Neutrophil (primary cell): ENCODE results near the gene HBZ.

Source experiments
- H3K27ac ChIP-seq: fragments of 200-600 bp; sonication (generic); 2 replicates; pipeline ENCODE4 v1.5.1; 2016; ENCODE audit warnings: mild to moderate bottlenecking, moderate library complexity
- H3K27me3 ChIP-seq: fragments of 200-600 bp; sonication (generic); 2 replicates; pipeline ENCODE4 v1.6.0; 2016; ENCODE audit warnings: mild to moderate bottlenecking
- H3K36me3 ChIP-seq: fragments of 200-600 bp; sonication (generic); 2 replicates; pipeline ENCODE4 v1.5.1; 2017
- H3K4me1 ChIP-seq, 2 experiments: fragments of 200-600 bp in 1 of 2; sonication (generic) in 1 of 2; 1 replicate in 1 of 2; 2 replicates in 1 of 2; pipeline versions ENCODE4 v1.5.1 to v1.6.1; 2013 to 2016; ENCODE audit warnings: low read depth in 1 of 2, low read length in 1 of 2, mild to moderate bottlenecking in 1 of 2, moderate library complexity in 1 of 2; ENCODE audit not compliant: control insufficient read depth in 1 of 2, insufficient read depth in 1 of 2
- H3K4me3 ChIP-seq, 2 experiments: fragments of 200-600 bp in 1 of 2; sonication (generic) in 1 of 2; 1 replicate in 1 of 2; 2 replicates in 1 of 2; pipeline ENCODE4 v1.5.1; 2013 to 2016; ENCODE audit warnings: low read depth in 1 of 2, low read length in 1 of 2, mild to moderate bottlenecking in 1 of 2, moderate library complexity in 1 of 2
- H3K9me3 ChIP-seq: fragments of 200-600 bp; sonication (generic); 2 replicates; pipeline ENCODE4 v1.5.1; 2016
- TF ChIP-seq, protein P1 (sequence below): fragments of 200-600 bp; sonication (generic); IDR thresholded peaks from 2 replicates; pipeline ENCODE4 v1.5.1; 2016; ENCODE audit warnings: antibody characterized with exemption

Gene HBZ

DNA sequence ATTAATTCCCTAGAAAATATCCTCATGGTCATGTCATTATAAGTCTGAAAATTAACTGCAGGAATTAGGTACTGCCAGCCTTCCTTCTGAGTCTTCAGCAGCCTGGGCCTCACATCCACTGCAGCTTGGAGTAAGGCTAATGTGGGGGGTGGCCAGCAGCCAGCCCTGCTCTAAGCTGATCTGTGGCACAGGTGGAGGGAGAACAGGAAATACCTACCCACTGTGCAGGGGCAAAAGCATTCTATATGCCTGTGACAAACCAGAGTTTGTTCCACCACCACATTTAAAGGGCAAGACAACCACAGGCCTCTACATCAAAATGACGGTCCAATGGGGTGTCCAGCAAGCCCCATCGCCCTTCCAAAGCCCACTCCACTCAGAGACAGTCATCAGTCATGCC is 23.4 kb upstream of the HBZ start:
- Histone ChIP-seq H3K36me3 (no peaks in the 10 kb centered on the region), H3K4me1 (no peaks in the 10 kb centered on the region), H3K27me3 (no peaks in the 10 kb centered on the region), H3K27ac (no peak overlapping the region), H3K4me3 (no peak overlapping the region), H3K9me3 (no peaks in the 10 kb centered on the region)
- TF ChIP-seq, protein P1, sequence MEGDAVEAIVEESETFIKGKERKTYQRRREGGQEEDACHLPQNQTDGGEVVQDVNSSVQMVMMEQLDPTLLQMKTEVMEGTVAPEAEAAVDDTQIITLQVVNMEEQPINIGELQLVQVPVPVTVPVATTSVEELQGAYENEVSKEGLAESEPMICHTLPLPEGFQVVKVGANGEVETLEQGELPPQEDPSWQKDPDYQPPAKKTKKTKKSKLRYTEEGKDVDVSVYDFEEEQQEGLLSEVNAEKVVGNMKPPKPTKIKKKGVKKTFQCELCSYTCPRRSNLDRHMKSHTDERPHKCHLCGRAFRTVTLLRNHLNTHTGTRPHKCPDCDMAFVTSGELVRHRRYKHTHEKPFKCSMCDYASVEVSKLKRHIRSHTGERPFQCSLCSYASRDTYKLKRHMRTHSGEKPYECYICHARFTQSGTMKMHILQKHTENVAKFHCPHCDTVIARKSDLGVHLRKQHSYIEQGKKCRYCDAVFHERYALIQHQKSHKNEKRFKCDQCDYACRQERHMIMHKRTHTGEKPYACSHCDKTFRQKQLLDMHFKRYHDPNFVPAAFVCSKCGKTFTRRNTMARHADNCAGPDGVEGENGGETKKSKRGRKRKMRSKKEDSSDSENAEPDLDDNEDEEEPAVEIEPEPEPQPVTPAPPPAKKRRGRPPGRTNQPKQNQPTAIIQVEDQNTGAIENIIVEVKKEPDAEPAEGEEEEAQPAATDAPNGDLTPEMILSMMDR = no peak

DNA sequence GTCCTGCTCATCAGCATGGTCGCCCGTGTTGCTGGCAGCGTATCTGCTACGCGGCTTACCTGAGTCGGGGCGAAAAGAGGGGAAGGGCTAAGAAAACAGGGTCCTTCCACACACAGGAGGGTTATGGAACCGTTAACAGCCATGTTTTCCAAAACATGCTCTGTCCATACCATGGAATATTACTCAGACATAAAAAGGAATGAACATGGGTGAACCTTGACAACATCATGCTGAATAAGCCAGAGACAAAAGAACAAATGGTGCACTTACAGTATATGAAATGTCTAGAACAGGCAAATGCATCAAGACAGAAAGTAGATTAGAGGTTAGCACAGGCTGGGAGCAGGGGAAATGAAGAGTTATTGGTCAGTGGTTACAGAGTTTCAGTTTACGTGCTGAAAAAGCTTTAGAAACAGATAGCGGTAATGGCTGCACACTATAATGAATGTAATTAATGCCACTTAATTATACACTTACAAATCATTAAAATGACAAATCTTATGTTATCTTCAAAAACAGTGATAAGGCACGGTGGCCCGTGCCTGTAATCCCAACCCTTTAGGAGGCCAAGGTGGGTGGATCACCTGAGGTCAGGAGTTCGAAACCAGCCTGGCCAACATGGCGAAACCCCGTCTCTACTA is 21.8 kb upstream of the HBZ start:
- H3K4me3 ChIP-seq = no peak overlapping the region
- no peaks in the 10 kb centered on the region for H3K36me3 ChIP-seq
- H3K4me1 ChIP-seq = no peaks in the 10 kb centered on the region
- no peaks in the 10 kb centered on the region for H3K9me3 ChIP-seq
- no peak overlapping the region for H3K27ac ChIP-seq
- H3K27me3 ChIP-seq = no peaks in the 10 kb centered on the region
- TF ChIP-seq, protein P1 = no peak

DNA sequence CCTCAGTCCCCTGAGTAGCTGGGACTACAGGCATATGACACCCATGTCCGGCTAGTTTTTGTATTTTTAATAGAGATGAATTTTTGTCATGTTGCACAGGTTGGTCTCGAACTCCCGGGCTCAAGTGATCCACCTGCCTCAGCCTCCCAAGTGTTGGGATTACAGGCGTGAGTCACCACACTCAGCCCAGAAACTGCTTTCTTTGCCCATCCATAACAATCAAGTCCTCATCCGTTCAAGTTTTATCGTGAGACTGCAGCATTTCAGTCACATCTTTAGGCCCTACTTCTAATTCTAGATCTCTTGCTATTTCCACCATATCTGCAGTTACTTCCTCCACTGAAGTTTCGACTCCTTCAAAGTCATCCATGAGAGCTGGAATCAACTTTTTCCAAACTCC is 20.3 kb upstream of the HBZ start:
- Histone ChIP-seq H3K4me3 (no peak overlapping the region), H3K27me3 (no peaks in the 10 kb centered on the region)

DNA sequence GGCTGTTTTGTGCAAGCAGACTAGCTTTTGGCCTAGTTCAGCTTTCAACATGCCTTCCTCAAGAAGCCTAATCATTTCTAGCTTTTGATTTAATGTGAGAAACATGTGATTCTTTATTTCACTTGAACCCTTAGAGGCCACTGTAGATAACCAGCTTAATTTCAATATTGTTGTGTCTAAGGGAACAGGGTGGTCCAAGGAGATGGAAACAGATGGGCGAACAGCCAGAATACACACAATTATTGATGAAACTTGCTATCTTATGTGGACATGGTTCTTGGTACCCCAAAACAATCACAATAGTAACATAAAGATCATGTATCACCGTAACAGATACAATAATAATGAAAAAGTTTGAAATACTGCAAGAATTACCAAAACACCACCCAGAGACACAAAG is 18.7 kb upstream of the HBZ start:
- no peaks in the 10 kb centered on the region for H3K9me3 ChIP-seq
- H3K36me3 ChIP-seq = no peaks in the 10 kb centered on the region
- TF ChIP-seq, protein P1 = no peak
- H3K4me3 ChIP-seq = no peak overlapping the region
- H3K27me3 ChIP-seq = no peaks in the 10 kb centered on the region
- no peak overlapping the region for H3K27ac ChIP-seq
- H3K4me1 ChIP-seq = peaks cover 4 to 5% of the 10 kb centered on the region in 2 experiments

More for the DNA sequence above, 20.3 kb upstream of the HBZ start:
- Histone ChIP-seq H3K36me3 (no peaks in the 10 kb centered on the region), H3K4me1 (no peaks in the 10 kb centered on the region), H3K27ac (no peak overlapping the region), H3K9me3 (no peaks in the 10 kb centered on the region)
- TF ChIP-seq, protein P1 = no peak

DNA sequence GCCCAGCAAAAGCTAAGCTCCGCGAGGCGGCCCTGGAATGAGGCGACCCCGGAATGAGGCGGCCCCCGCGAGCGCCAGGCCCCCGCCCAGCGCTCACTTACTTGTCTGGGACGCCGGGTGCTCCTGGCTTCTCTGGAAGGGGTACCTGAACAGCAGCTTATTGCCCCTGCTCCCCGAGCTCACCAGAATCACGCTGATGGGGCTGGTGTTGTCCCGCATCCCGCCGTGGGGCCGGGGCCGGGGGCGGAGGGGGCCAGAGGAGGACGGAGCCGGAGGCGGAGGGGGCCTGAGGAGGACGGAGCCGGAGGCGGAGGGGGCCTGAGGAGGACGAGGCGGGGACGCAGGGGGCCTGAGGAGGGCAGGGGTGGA is 14.4 kb upstream of the HBZ start:
- H3K9me3 ChIP-seq = no peaks in the 10 kb centered on the region
- H3K4me3 ChIP-seq = peak overlapping the region; percentile 43 to 79
- TF ChIP-seq, protein P1 = no peak
- H3K27me3 ChIP-seq = peaks cover 10% of the 10 kb centered on the region
- H3K27ac ChIP-seq = no peak overlapping the region
- H3K4me1 ChIP-seq = peaks cover 4 to 5% of the 10 kb centered on the region in 2 experiments
- H3K36me3 ChIP-seq = no peaks in the 10 kb centered on the region
